ENCODE measurements around the gene MAML2. TPM values are rescaled to one million over a fixed set of nuclear protein-coding genes. Genes with fewer than 3 reads are reported as not detected.

MAML2 gene
- total RNA-seq, 2 experiments from 2014 or later: 0.15 to 1.0 TPM

GRCh38 chr11:96045622-96046456, 297.2 kb downstream of the MAML2 start:
- no peak overlapping the region for H3K4me2 ChIP-seq (ENCODE audit: low read length)
- H3K36me3 ChIP-seq (ENCODE audit: insufficient read depth, low read length): no peaks in the 10 kb centered on the region
- ChIA-PET CTCF (ENCODE audit: unreplicated experiment) (no interaction called here), POLR2A (no interaction called here)
- H3K9me2 ChIP-seq (ENCODE audit: insufficient read depth, low read length): no peaks in the 10 kb centered on the region
- no TSS peak for BruUV-seq (replicated peaks)
- H3K4me3 ChIP-seq (ENCODE audit: low read depth, low read length, poor library complexity, severe bottlenecking): no peak overlapping the region
- H3K4me1 ChIP-seq (ENCODE audit: insufficient read depth, low read length, poor library complexity, severe bottlenecking): no peaks in the 10 kb centered on the region
- H2AFZ ChIP-seq (ENCODE audit: low read length): no peak overlapping the region
- no peak overlapping the region for H3K27ac ChIP-seq (ENCODE audit: low read depth, low read length, poor library complexity, severe bottlenecking)
- intact Hi-C loops (cut with micrococcal nuclease; ENCODE audit: unreplicated experiment): no loop called here
- H3K79me2 ChIP-seq (ENCODE audit: insufficient read depth, low read depth, low read length): no peaks in the 10 kb centered on the region
- no peaks in the 10 kb centered on the region for H3K9me3 ChIP-seq (ENCODE audit: low read length)
- no peak for DNase-seq (ENCODE audit: low spot score)
- H4K20me1 ChIP-seq (ENCODE audit: insufficient read depth, low read length): no peaks in the 10 kb centered on the region
- TF ChIP-seq CTCF (conservative IDR thresholded peaks at IDR 0.05; ENCODE audit: low read length) (no peak), EZH2phosphoT487 (IDR thresholded peaks at IDR 0.05; ENCODE audit: borderline replicate concordance, low read depth, low read length) (no peak)

GRCh38 chr11:96044747-96045146, 298.2 kb downstream of the MAML2 start:
- no peak overlapping the region for H3K27ac ChIP-seq (ENCODE audit: low read depth, low read length, poor library complexity, severe bottlenecking)
- no peaks in the 10 kb centered on the region for H3K4me1 ChIP-seq (ENCODE audit: insufficient read depth, low read length, poor library complexity, severe bottlenecking)
- H3K9me3 ChIP-seq (ENCODE audit: low read length): no peaks in the 10 kb centered on the region
- H4K20me1 ChIP-seq (ENCODE audit: insufficient read depth, low read length): no peaks in the 10 kb centered on the region
- H2AFZ ChIP-seq (ENCODE audit: low read length): no peak overlapping the region
- H3K9me2 ChIP-seq (ENCODE audit: insufficient read depth, low read length): no peaks in the 10 kb centered on the region
- no peak for DNase-seq (ENCODE audit: low spot score)
- ChIA-PET CTCF (ENCODE audit: unreplicated experiment) (no interaction called here), POLR2A (interaction anchor here (1.3 kb wide), 1 partner anchor 11 kb away, joined by 3 read pairs; no protein-coding TSS in a partner anchor)
- H3K4me2 ChIP-seq (ENCODE audit: low read length): no peak overlapping the region
- no peak overlapping the region for H3K4me3 ChIP-seq (ENCODE audit: low read depth, low read length, poor library complexity, severe bottlenecking)
- no peaks in the 10 kb centered on the region for H3K36me3 ChIP-seq (ENCODE audit: insufficient read depth, low read length)
- H3K79me2 ChIP-seq (ENCODE audit: insufficient read depth, low read depth, low read length): no peaks in the 10 kb centered on the region
- no peak for TF ChIP-seq CTCF (conservative IDR thresholded peaks at IDR 0.05; ENCODE audit: low read length)
- TF ChIP-seq EZH2phosphoT487 (IDR thresholded peaks at IDR 0.05; ENCODE audit: borderline replicate concordance, low read depth, low read length): no peak
- BruUV-seq (replicated peaks): no TSS peak
- intact Hi-C loops (cut with micrococcal nuclease; ENCODE audit: unreplicated experiment): no loop called here

- ChIA-PET POLR2A (interaction anchor here (1.3 kb wide), 1 partner anchor 10 kb away, joined by 3 read pairs; no protein-coding TSS in a partner anchor), CTCF (ENCODE audit: unreplicated experiment) (no interaction called here)
- intact Hi-C loops (cut with micrococcal nuclease; ENCODE audit: unreplicated experiment): no loop called here
- no peaks in the 10 kb centered on the region for H3K79me2 ChIP-seq (ENCODE audit: insufficient read depth, low read depth, low read length)
- no peaks in the 10 kb centered on the region for H3K36me3 ChIP-seq (ENCODE audit: insufficient read depth, low read length)
- no peak overlapping the region for H3K27ac ChIP-seq (ENCODE audit: low read depth, low read length, poor library complexity, severe bottlenecking)
- no peaks in the 10 kb centered on the region for H3K4me1 ChIP-seq (ENCODE audit: insufficient read depth, low read length, poor library complexity, severe bottlenecking)
- no peaks in the 10 kb centered on the region for H3K9me3 ChIP-seq (ENCODE audit: low read length)
- H3K9me2 ChIP-seq (ENCODE audit: insufficient read depth, low read length): no peaks in the 10 kb centered on the region
- H3K4me2 ChIP-seq (ENCODE audit: low read length): no peak overlapping the region
- BruUV-seq (replicated peaks): no TSS peak
- H2AFZ ChIP-seq (ENCODE audit: low read length): no peak overlapping the region
- no peak for TF ChIP-seq CTCF (conservative IDR thresholded peaks at IDR 0.05; ENCODE audit: low read length)
- no peak for TF ChIP-seq EZH2phosphoT487 (IDR thresholded peaks at IDR 0.05; ENCODE audit: borderline replicate concordance, low read depth, low read length)
- H4K20me1 ChIP-seq (ENCODE audit: insufficient read depth, low read length): no peaks in the 10 kb centered on the region
- no peak for DNase-seq (ENCODE audit: low spot score)
- no peak overlapping the region for H3K4me3 ChIP-seq (ENCODE audit: low read depth, low read length, poor library complexity, severe bottlenecking)
These were observed 298.7 kb downstream of the MAML2 start for GRCh38 chr11:96044311-96044710.
